Diencephalon (tissue), 1 donor: ENCODE measurements around the gene APOH. TPM values are rescaled to one million over a fixed set of nuclear protein-coding genes. Genes with fewer than 3 reads are reported as not detected.

ENCODE experiments used
- small RNA-seq: library from RNA; depleted of rRNA; stranded (forward); fragments of <200 nt; gene quantifications from one replicate; pipeline ENCODE3, GENCODE V24; 2014
- total RNA-seq: library from RNA; depleted of rRNA; stranded (reverse); fragments of >200 nt; gene quantifications from one replicate; pipeline ENCODE4 v1.2.3, GENCODE V29; 2014

The APOH gene, protein sequence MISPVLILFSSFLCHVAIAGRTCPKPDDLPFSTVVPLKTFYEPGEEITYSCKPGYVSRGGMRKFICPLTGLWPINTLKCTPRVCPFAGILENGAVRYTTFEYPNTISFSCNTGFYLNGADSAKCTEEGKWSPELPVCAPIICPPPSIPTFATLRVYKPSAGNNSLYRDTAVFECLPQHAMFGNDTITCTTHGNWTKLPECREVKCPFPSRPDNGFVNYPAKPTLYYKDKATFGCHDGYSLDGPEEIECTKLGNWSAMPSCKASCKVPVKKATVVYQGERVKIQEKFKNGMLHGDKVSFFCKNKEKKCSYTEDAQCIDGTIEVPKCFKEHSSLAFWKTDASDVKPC
- total RNA-seq = not detected

DNA sequence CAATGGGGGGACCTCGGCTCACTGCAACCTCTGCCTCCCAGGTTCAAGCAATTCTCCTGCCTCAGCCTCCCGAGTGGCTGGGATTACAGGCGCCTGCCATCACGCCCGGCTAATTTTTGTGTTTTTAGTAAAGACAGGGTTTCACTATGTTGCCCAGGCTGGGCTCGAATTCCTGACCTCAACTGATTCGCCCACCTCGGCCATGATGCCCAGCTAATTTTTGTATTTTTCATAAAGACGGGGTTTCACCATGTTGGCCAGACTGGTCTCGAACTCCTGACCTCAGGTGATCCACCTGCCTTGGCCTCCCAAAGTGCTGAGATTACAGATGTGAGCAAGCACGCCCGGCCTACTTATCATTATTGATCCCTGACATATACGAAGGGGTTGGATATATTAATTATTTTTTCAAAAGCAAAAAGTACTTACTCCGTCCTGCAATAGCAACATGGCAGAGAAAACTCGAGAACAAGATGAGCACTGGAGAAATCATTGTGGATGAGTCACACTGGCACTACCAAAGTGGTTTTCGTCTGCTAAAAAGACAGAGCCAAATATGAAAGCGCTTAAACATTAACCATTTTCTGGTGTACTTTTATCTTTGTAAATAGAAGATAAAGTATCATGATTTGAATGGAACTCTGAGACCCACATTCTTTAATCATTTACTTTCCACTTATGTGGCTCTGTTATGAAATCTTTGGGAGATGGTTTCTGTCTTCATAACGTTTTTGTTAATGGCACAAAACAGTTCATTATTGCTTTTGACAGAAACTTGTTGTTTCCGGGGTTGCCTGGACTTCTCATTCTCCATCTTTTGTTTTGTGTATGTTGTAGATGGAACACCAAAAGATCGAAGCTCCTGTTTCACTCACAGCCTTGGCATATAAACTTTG is at the start of gene APOH:
TSS of gene APOH (minus strand) at position 529 of the 896 bp plus-strand sequence. CDS start at position 493, 36 bp downstream.

DNA sequence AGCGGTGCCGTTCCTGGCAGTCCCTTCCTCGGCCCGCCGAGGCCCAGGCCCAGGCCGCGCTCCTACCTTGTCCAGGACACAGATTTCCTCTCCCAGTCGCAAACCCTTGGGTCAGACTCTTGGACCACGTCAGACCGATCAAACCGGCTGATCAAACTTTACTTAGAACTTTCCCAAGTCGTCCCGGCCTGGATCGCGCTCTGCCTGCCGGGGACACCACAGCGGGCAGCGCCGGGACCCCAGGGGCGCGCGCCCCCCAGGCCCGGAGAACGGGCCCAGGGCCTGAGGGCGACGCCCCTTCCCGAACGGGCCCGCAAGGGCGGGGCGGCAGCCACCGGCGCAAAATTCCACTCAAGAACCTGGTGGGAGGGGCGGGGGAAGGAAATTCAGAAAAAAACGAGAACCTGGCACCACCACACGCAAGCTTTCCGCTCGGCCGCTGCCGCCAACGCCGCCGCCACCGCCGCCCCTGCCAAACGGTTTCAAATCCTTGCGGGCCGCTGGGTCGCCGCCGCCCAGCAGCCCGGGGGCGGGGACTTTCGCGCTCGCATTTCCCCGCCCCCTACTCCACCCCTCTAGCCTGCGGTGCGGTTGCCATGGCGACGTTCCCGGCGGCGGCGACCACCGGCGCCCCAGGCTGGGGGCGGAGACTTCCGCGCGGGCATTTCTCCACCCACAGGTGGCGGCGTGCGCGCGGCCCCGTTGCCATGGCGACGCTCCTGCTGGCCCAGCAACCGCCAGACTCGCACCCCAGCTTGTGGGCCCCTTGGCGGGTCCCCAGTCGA is 37.4 kb downstream of the APOH start, which contains the start of gene CEP112:
TSS of gene CEP112 (minus strand) at position 541 of the 785 bp plus-strand sequence.

Small RNA genes lying within 50 kb of the gene (small RNA-seq; reads per million reads assigned to genes)
- 0.15 reads per million for gene RNA5SP444

Other genes starting within 250 kb of the APOH start
- 40.6 TPM for gene CEP112, start 37.3 kb downstream of the APOH start, total RNA-seq
- gene PRKCA, start 73.2 kb upstream of the APOH start, total RNA-seq = 45.9 TPM